Nephron (organoid): ENCODE data around the gene ADH7.

ENCODE experiments used
- H3K27ac Mint-ChIP-seq, 3 experiments: 2 replicates each; pipeline ENCODE4 v1.8.0; 2020; ENCODE audit warnings: mixed read lengths in 3 of 3, mild to moderate bottlenecking in 2 of 3, moderate library complexity in 1 of 3
- H3K27me3 Mint-ChIP-seq: 2 replicates; pipeline ENCODE4 v1.8.0; 2021; ENCODE audit warnings: low read depth, mild to moderate bottlenecking, moderate library complexity, mixed read lengths
- H3K36me3 Mint-ChIP-seq: 2 replicates; pipeline ENCODE4 v1.8.0; 2020; ENCODE audit warnings: low read depth, mixed read lengths
- H3K4me1 Mint-ChIP-seq: 2 replicates; pipeline ENCODE4 v1.8.0; 2020; ENCODE audit warnings: mixed read lengths
- H3K4me3 Mint-ChIP-seq, 3 experiments: 2 replicates each; pipeline ENCODE4 v1.8.0; 2020; ENCODE audit warnings: mild to moderate bottlenecking in 3 of 3, mixed read lengths in 3 of 3, moderate library complexity in 2 of 3
- H3K9me3 Mint-ChIP-seq: 2 replicates; pipeline ENCODE4 v1.8.0; 2020; ENCODE audit warnings: mixed read lengths
- CTCF ChIP-seq, 3 experiments: fragments of 200-600 bp; sonication (generic); IDR thresholded peaks; one replicate each; pipeline ENCODE4 v1.5.0; 2021; ENCODE audit warnings: antibody characterized with exemption in 3 of 3; ENCODE audit not compliant: unreplicated experiment in 3 of 3

The ADH7 gene

DNA sequence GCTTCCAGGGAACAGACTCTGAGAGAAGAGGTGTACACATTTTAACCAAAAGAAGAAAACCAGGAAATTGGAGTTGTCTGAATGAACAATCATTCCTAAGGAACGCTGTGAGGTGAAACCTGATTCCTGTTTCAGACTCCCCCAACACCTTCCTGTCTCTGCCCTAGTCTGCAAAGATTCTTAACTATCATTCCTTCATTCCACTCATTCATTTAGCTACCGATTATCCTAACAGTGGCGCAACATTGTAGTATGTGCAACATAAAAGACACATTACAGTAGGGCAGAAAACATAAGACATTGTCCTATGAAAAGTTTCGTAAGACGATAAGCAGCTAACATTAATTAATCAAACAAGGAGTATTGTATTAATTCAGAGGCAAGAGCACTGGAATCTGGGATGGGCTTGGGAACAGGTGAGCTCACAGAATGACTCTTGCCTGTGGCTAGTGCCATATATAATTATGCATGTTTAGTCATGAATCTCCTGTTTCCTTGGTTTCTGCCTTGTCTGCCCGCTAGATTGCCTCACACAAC lies 23.8 kb upstream of the ADH7 start:
- H3K4me3 Mint-ChIP-seq, result no peak overlapping the region
- H3K9me3 Mint-ChIP-seq, result peaks cover 3% of the 10 kb centered on the region
- peaks cover 7% of the 10 kb centered on the region for H3K4me1 Mint-ChIP-seq
- H3K36me3 Mint-ChIP-seq, result no peaks in the 10 kb centered on the region
- TF ChIP-seq CTCF (IDR thresholded peaks at IDR 0.05; ENCODE audit: unreplicated experiment in 3 of 3), result no peak
- H3K27me3 Mint-ChIP-seq, result peaks cover 3% of the 10 kb centered on the region
- peak overlapping the region in 2 of 3 experiments; percentile 4 to 40 for H3K27ac Mint-ChIP-seq

DNA sequence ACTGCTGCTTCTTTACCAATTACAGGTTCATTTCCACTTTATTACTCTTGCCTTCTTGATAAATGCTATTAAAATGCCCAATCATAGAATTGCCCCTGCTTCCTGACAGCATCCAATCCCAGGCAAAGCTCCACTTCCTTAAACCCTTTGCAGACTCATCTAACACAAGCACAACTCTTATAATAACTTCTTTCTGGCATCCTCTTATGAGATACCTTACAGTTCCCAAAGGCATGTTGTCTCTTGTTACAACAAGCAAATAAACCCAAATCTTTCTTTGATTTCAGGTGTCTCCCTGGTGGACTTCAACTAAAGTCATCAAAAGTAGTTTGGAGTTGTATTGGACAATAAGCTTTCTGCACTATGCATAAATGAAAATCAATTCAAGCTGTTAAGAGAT lies 22.5 kb upstream of the ADH7 start:
- Mint-ChIP-seq H3K27ac (no peak overlapping the region), H3K4me3 (no peak overlapping the region), H3K36me3 (no peaks in the 10 kb centered on the region), H3K9me3 (peaks cover 13% of the 10 kb centered on the region), H3K4me1 (peaks cover 7% of the 10 kb centered on the region), H3K27me3 (no peaks in the 10 kb centered on the region)
- TF ChIP-seq CTCF (IDR thresholded peaks at IDR 0.05; ENCODE audit: unreplicated experiment in 3 of 3), result no peak

DNA sequence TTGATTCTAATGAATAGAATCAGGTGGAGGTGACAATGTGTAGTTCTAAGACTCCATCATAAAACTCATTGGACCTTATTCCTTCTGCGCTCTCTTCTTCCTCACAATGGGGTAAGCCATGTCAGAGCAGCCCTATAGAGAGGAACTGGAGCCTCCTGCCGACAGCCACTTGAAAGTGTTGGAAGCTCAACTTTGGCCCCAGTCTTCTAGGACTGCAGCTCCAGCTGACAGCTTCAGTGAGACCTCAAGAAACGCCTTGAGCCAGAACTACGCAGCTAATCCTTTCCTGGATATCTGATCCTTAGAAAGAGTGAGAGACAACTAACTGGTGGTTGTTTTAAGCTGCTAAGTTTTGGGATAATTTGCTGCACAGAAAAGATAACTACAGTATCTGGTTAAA lies 22.1 kb upstream of the ADH7 start:
- Mint-ChIP-seq H3K9me3 (peaks cover 16% of the 10 kb centered on the region), H3K36me3 (no peaks in the 10 kb centered on the region)

DNA sequence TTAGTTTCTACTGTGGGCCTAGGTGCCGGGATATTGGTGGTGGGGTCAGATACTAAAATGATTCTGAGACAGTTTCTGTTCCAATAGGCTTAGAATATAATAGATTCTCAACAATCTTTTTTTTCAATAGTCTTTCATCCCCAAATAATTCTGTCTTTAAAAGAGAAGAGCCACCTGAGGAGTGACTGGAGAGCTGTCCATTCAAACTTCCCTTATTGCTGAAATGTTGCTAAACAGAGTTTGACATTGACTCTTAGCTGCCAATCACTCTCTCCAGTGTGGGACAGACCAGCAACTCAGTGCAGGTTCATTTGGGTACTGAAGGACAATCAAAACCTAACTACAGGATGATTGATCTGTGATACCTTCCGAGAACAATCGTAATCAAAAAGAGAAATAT lies 12.4 kb upstream of the ADH7 start:
- H3K27ac Mint-ChIP-seq, result peak overlapping the region in 1 of 3 experiments; percentile 25
- no peaks in the 10 kb centered on the region for H3K36me3 Mint-ChIP-seq
- no peak overlapping the region for H3K4me3 Mint-ChIP-seq
- no peak for TF ChIP-seq CTCF (IDR thresholded peaks at IDR 0.05; ENCODE audit: unreplicated experiment in 3 of 3)
- peaks cover 5% of the 10 kb centered on the region for H3K27me3 Mint-ChIP-seq
- H3K9me3 Mint-ChIP-seq, result peaks cover 24% of the 10 kb centered on the region
- H3K4me1 Mint-ChIP-seq, result no peaks in the 10 kb centered on the region

More for the DNA sequence above, 22.1 kb upstream of the ADH7 start:
- Mint-ChIP-seq H3K4me3 (no peak overlapping the region), H3K27ac (no peak overlapping the region), H3K4me1 (peaks cover 7% of the 10 kb centered on the region), H3K27me3 (no peaks in the 10 kb centered on the region)
- TF ChIP-seq CTCF (IDR thresholded peaks at IDR 0.05; ENCODE audit: unreplicated experiment in 3 of 3), result no peak

DNA sequence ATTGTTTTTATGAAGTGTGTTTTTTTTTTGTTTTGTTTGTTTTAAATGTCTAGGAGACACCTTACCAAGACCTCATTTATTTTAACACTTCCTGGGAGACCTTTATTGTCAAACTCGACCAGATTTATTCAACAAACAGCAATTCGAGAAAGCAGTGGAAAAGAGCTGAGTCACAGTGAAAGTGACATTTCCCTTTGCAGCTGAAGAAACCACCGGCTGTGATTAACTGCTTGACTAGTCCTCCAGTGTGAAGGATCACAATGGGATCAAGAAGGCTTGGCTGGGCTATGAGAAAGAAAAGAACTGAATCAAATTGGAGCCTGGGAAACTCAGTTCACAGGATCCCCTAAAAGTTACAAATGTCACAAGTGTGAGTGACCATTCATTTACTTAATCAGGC lies 11.9 kb upstream of the ADH7 start:
- peaks cover 5% of the 10 kb centered on the region for H3K27me3 Mint-ChIP-seq
- peaks cover 21% of the 10 kb centered on the region for H3K9me3 Mint-ChIP-seq
- H3K4me1 Mint-ChIP-seq, result no peaks in the 10 kb centered on the region
- TF ChIP-seq CTCF (IDR thresholded peaks at IDR 0.05; ENCODE audit: unreplicated experiment in 3 of 3), result no peak
- H3K4me3 Mint-ChIP-seq, result no peak overlapping the region
- peak overlapping the region in 1 of 3 experiments; percentile 25 for H3K27ac Mint-ChIP-seq
- no peaks in the 10 kb centered on the region for H3K36me3 Mint-ChIP-seq

GRCh38 chr4:99438405-99438780 lies 3.3 kb upstream of the ADH7 start:
- H3K27ac Mint-ChIP-seq, result peak overlapping the region in 1 of 3 experiments; percentile 86
- TF ChIP-seq CTCF (IDR thresholded peaks at IDR 0.05; ENCODE audit: unreplicated experiment in 3 of 3), result no peak
- H3K27me3 Mint-ChIP-seq, result no peaks in the 10 kb centered on the region
- no peaks in the 10 kb centered on the region for H3K4me1 Mint-ChIP-seq
- no peaks in the 10 kb centered on the region for H3K9me3 Mint-ChIP-seq
- no peaks in the 10 kb centered on the region for H3K36me3 Mint-ChIP-seq
- H3K4me3 Mint-ChIP-seq, result no peak overlapping the region
